C4-2B (cell line): ENCODE results near the gene DTX2.
"Not testable (repeated sequence)": the region's sequence is repeated elsewhere in the genome, so short reads cannot be mapped to it uniquely, and the experiment has no call there.

Source experiments
- H3K27ac ChIP-seq: fragments of 450-650 bp; 2 replicates; pipeline ENCODE4 v1.5.1; 2017
- ZFX ChIP-seq: fragments of 450-650 bp; IDR thresholded peaks from 2 replicates; pipeline ENCODE4 v1.6.1; 2017

Gene DTX2

GRCh38 chr7:76549025-76549854, 87.7 kb downstream of the DTX2 start:
- peak overlapping the region; percentile 86 for H3K27ac ChIP-seq
- TF ChIP-seq ZFX: peak; percentile 86

GRCh38 chr7:76549855-76550248, 88.3 kb downstream of the DTX2 start:
- peak overlapping the region; percentile 86 for H3K27ac ChIP-seq

GRCh38 chr7:76551992-76552391, 90.5 kb downstream of the DTX2 start:
- H3K27ac ChIP-seq: not testable (repeated sequence)
